K562 (cell line): ENCODE measurements around the gene TSPAN16. TPM values are rescaled to one million over a fixed set of nuclear protein-coding genes. Genes with fewer than 3 reads are reported as not detected.

ENCODE experiments used
- ADNP ChIP-seq: fragments of 200-800 bp; sonication (Bioruptor generic); IDR thresholded peaks from 2 replicates; pipeline ENCODE4 v1.6.1; 2016; ENCODE audit warnings: missing genetic modification characterization, missing compliant biosample characterization
- CC2D1A ChIP-seq: fragments of 450-650 bp; IDR thresholded peaks from 2 replicates; pipeline ENCODE4 v1.6.1; 2017; ENCODE audit warnings: mild to moderate bottlenecking
- CTBP1 ChIP-seq: fragments of 450-650 bp; IDR thresholded peaks from 2 replicates; pipeline ENCODE4 v1.6.1; 2016; ENCODE audit warnings: borderline replicate concordance
- EHMT2 ChIP-seq: fragments of 450-650 bp; IDR thresholded peaks from 2 replicates; pipeline ENCODE4 v1.6.1; 2018; ENCODE audit warnings: antibody characterized with exemption
- EP400 ChIP-seq: fragments of 450-650 bp; IDR thresholded peaks from 2 replicates; pipeline ENCODE4 v1.6.1; 2017; ENCODE audit warnings: antibody characterized with exemption, mild to moderate bottlenecking, moderate library complexity
- FOXM1 ChIP-seq, 2 experiments: fragments of 450-650 bp in 1 of 2; sonication (generic) in 1 of 2; formaldehyde crosslinking in 1 of 2; IDR thresholded peaks; 2 replicates each; pipeline versions ENCODE4 v1.6.1 to v1.9.0; 2017 to 2022; ENCODE audit warnings: low read depth in 2 of 2, mild to moderate bottlenecking in 2 of 2, missing genetic modification reagents in 1 of 2, moderate library complexity in 1 of 2
- HSF4 ChIP-seq: fragments of 250-450 bp; sonication (Bioruptor Pico); IDR thresholded peaks from 2 replicates; pipeline ENCODE4 v2.1.2; 2022; ENCODE audit warnings: mild to moderate bottlenecking, moderate library complexity, borderline replicate concordance
- KHSRP ChIP-seq: fragments of 450-650 bp; IDR thresholded peaks from 2 replicates; pipeline ENCODE4 v1.6.1; 2017
- MCM7 ChIP-seq, 2 experiments: fragments of 450-650 bp; IDR thresholded peaks; 2 replicates each; pipeline ENCODE4 v1.6.1; 2016 to 2018
- SAFB2 ChIP-seq: fragments of 200-400 bp; formaldehyde crosslinking; IDR thresholded peaks from 2 replicates; pipeline ENCODE4 v1.6.1; 2018; ENCODE audit warnings: borderline replicate concordance, low read length, low read depth, moderate library complexity; ENCODE audit not compliant: severe bottlenecking
- SP1 ChIP-seq: sonication (generic); formaldehyde crosslinking; IDR thresholded peaks from 2 replicates; pipeline ENCODE4 v1.8.1; 2022; ENCODE audit warnings: mild to moderate bottlenecking, missing genetic modification reagents
- SRSF3 ChIP-seq: fragments of 200-400 bp; formaldehyde crosslinking; IDR thresholded peaks from 2 replicates; pipeline ENCODE4 v1.6.1; 2016; ENCODE audit warnings: mild to moderate bottlenecking, low read length, moderate library complexity; ENCODE audit not compliant: insufficient read depth
- YY1 ChIP-seq, 3 experiments: IDR thresholded peaks; 2 replicates each; pipeline ENCODE4 v1.6.1; 2011; ENCODE audit warnings: low read length in 2 of 3, mild to moderate bottlenecking in 2 of 3, moderate library complexity in 2 of 3, borderline replicate concordance in 1 of 3, control low read depth in 1 of 3, low read depth in 1 of 3; ENCODE audit not compliant: insufficient read depth in 3 of 3, insufficient replicate concordance in 2 of 3, control insufficient read depth in 1 of 3, insufficient read length in 1 of 3; ENCODE audit errors: extremely low read depth in 1 of 3
- ZBTB17 ChIP-seq: fragments of 450-650 bp; formaldehyde crosslinking; IDR thresholded peaks from 2 replicates; pipeline ENCODE4 v1.4.0; 2020; ENCODE audit warnings: mild to moderate bottlenecking
- ZBTB2 ChIP-seq: fragments of 450-650 bp; IDR thresholded peaks from 2 replicates; pipeline ENCODE4 v1.6.1; 2016; ENCODE audit warnings: antibody characterized with exemption
- ZNF347 ChIP-seq: fragments of 450-650 bp; formaldehyde crosslinking; IDR thresholded peaks from 2 replicates; pipeline ENCODE4 v1.4.0; 2020; ENCODE audit warnings: low read depth, mild to moderate bottlenecking, moderate library complexity
- polyA plus RNA-seq, 8 experiments: library from polyadenylated mRNA; depleted of rRNA in 4 of 8; stranded (reverse) in 5 of 8; unstranded in 3 of 8; fragments of >200 nt; fragmentation: Nextera tagmentation in 2 of 8; fragmentation: Illumina TruSeq in 1 of 8; extraction: Ambion mirVana in 2 of 8; extraction: Trizol in 1 of 8; gene quantifications; 2 replicates each; pipeline versions ENCODE4 v1.2.1 to v1.2.3, GENCODE V29; 2011 to 2014; ENCODE audit warnings: inconsistent platforms in 1 of 8, missing spikeins in 1 of 8
- total RNA-seq, 7 experiments: library from RNA; depleted of rRNA in 6 of 7; stranded (reverse); fragments of >200 nt in 6 of 7; fragmentation: Illumina TruSeq in 2 of 7; extraction: Trizol in 2 of 7; gene quantifications; 2 replicates each; pipeline versions ENCODE4 v1.2.1 to v1.2.3, GENCODE V29; 2011 to 2021; ENCODE audit warnings: low replicate concordance in 1 of 7
- TF ChIP-seq, protein P1 (sequence below), 2 experiments: fragments of 450-650 bp; IDR thresholded peaks; 2 replicates each; pipeline ENCODE4 v1.6.1; 2016
- TF ChIP-seq, protein P2 (sequence below): fragments of 450-650 bp; formaldehyde crosslinking; IDR thresholded peaks from 2 replicates; pipeline ENCODE4 v1.4.0; 2020; ENCODE audit warnings: mild to moderate bottlenecking
- TF ChIP-seq, protein P3 (sequence below): fragments of 200-800 bp; sonication (Bioruptor generic); IDR thresholded peaks from 2 replicates; pipeline ENCODE4 v1.6.1; 2017; ENCODE audit warnings: missing genetic modification characterization, missing compliant biosample characterization

TSPAN16 gene
- total and polyA plus RNA-seq, 9 of the 15 experiments (the other 6 are each of a cell fraction or from before 2014, with no cell fraction given) = not detected

DNA sequence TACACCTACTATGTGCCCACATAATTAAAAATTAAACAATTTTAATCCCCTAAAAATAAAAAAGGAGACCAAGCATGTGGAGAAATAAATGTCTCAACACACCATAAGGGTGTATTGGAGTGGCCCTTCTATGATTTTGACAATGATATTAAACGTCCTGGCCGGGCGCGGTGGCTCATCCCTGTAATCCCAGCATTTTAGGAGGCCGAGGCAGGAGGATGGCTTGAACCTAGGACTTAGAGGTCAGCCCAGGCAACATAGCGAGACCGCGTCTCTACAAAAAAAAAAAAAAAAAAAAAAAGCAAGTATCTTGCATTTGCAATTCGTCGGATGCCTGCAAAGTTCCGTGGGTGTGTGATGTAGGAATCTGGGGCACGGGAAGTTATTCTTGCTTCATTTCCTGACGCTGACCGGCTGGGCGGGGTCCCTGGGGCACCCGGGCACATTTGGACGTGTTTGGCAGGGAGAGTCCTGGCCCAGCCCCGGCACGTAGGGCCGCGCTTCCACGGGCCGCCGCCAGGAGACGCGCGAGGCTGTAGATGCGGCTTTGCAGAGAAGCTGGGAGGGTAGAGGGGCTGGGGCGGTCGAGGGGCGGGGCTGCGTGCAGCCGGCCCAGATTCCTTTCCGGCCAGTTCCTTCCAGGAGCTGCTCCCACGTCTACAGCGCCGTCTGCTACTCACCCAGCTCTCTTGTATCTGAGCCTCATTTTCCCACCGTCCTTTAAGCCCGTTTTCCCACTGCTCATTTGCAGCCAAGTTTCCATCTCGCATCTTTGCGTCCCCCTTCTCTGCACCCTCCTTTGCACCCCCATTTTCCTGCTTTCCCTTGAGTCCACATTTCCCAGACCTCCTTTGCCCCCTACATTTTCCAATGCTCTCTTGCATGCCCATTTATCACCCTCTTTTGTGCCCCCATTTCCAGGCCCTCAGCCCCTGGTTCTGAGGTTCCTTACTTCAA is 2.2 kb upstream of the TSPAN16 start (continued):
- no peak for TF ChIP-seq SRSF3
- TF ChIP-seq, protein P1, sequence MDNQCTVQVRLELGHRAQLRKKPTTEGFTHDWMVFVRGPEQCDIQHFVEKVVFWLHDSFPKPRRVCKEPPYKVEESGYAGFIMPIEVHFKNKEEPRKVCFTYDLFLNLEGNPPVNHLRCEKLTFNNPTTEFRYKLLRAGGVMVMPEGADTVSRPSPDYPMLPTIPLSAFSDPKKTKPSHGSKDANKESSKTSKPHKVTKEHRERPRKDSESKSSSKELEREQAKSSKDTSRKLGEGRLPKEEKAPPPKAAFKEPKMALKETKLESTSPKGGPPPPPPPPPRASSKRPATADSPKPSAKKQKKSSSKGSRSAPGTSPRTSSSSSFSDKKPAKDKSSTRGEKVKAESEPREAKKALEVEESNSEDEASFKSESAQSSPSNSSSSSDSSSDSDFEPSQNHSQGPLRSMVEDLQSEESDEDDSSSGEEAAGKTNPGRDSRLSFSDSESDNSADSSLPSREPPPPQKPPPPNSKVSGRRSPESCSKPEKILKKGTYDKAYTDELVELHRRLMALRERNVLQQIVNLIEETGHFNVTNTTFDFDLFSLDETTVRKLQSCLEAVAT (IDR thresholded peaks at IDR 0.05) = peak in 1 of 2 experiments; percentile 54; a peak in 1 of 4 replicates
- TF ChIP-seq YY1 (IDR thresholded peaks at IDR 0.05; ENCODE audit: borderline replicate concordance in 1 of 3, control insufficient read depth in 1 of 3, extremely low read depth in 1 of 3, insufficient read depth in 3 of 3, insufficient read length in 1 of 3, insufficient replicate concordance in 2 of 3, low read depth in 1 of 3, low read length in 2 of 3) = peak in 2 of 3 experiments; percentile 24 to 56
- TF ChIP-seq ZNF347 (CRISPR knock-in tag) = no peak
- TF ChIP-seq, protein P2, sequence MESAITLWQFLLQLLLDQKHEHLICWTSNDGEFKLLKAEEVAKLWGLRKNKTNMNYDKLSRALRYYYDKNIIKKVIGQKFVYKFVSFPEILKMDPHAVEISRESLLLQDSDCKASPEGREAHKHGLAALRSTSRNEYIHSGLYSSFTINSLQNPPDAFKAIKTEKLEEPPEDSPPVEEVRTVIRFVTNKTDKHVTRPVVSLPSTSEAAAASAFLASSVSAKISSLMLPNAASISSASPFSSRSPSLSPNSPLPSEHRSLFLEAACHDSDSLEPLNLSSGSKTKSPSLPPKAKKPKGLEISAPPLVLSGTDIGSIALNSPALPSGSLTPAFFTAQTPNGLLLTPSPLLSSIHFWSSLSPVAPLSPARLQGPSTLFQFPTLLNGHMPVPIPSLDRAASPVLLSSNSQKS (CRISPR knock-in tag) = no peak
- no peak for TF ChIP-seq SAFB2
- TF ChIP-seq SP1 (CRISPR knock-in tag) = peak; percentile 67
- TF ChIP-seq ZBTB2 = 0 out of 2 replicates have a peak, but pooled peaks have one; percentile 25
- TF ChIP-seq CTBP1 = peak; percentile 66; the same call in 1 of the 2 replicates
- TF ChIP-seq ZBTB17 (CRISPR knock-in tag) = no peak
- TF ChIP-seq MCM7 (IDR thresholded peaks at IDR 0.05) = peak in 1 of 2 experiments; percentile 77; a peak in 1 of 4 replicates
- 0 out of 2 replicates have a peak, but pooled peaks have one; percentile 43 for TF ChIP-seq CC2D1A
- no peak for TF ChIP-seq FOXM1 (IDR thresholded peaks at IDR 0.05; ENCODE audit: low read depth)
- TF ChIP-seq FOXM1 (CRISPR knock-in tag; IDR thresholded peaks at IDR 0.05; ENCODE audit: low read depth) = no peak
- TF ChIP-seq, protein P3, sequence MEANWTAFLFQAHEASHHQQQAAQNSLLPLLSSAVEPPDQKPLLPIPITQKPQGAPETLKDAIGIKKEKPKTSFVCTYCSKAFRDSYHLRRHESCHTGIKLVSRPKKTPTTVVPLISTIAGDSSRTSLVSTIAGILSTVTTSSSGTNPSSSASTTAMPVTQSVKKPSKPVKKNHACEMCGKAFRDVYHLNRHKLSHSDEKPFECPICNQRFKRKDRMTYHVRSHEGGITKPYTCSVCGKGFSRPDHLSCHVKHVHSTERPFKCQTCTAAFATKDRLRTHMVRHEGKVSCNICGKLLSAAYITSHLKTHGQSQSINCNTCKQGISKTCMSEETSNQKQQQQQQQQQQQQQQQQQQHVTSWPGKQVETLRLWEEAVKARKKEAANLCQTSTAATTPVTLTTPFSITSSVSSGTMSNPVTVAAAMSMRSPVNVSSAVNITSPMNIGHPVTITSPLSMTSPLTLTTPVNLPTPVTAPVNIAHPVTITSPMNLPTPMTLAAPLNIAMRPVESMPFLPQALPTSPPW (CRISPR knock-in tag) = peak; percentile 82
- no peak for TF ChIP-seq ADNP (tag)
- TF ChIP-seq EP400 = peak; percentile 18; the same call in 1 of the 2 replicates
- TF ChIP-seq KHSRP = 0 out of 2 replicates have a peak, but pooled peaks have one; percentile 22
- no peak for TF ChIP-seq HSF4
- TF ChIP-seq EHMT2 = no peak
